HL-60 (cell line): ENCODE results near the gene DMD.

ENCODE experiments used
- DNase-seq, 2 experiments: peaks; one replicate each; pipeline ENCODE4 v3.0.0-alpha.2; 2010 to 2020; ENCODE audit warnings: low read depth in 1 of 2, low spot score in 1 of 2
- H3K27ac ChIP-seq: fragments of 250-450 bp; sonication (Bioruptor Pico); replicated peaks from 2 replicates; pipeline ENCODE4 v1.5.1; 2020; ENCODE audit warnings: mild to moderate bottlenecking, moderate library complexity
- H3K27me3 ChIP-seq: fragments of 250-450 bp; sonication (Bioruptor Pico); 2 replicates; pipeline ENCODE4 v1.5.1; 2021; ENCODE audit warnings: mild to moderate bottlenecking, moderate library complexity; ENCODE audit not compliant: insufficient read depth, poor library complexity, severe bottlenecking
- H3K4me3 ChIP-seq: replicated peaks from 2 replicates; pipeline ENCODE4 v1.5.1; 2011; ENCODE audit warnings: mild to moderate bottlenecking, control low read depth, low read length; ENCODE audit not compliant: insufficient read depth
- GABPA ChIP-seq: IDR thresholded peaks from 2 replicates; pipeline ENCODE4 v1.6.1; 2012; ENCODE audit warnings: low read depth
- POLR2AphosphoS5 ChIP-seq: IDR thresholded peaks from 2 replicates; pipeline ENCODE4 v1.6.1; 2012; ENCODE audit warnings: low read depth
- SPI1 ChIP-seq: IDR thresholded peaks from 2 replicates; pipeline ENCODE4 v1.6.1; 2012; ENCODE audit warnings: low read depth, mild to moderate bottlenecking, borderline replicate concordance
- TF ChIP-seq, protein P1 (sequence below): IDR thresholded peaks from 2 replicates; pipeline ENCODE4 v1.6.1; 2012; ENCODE audit warnings: low read depth; ENCODE audit not compliant: insufficient replicate concordance
- TF ChIP-seq, protein P2 (sequence below): IDR thresholded peaks from one replicate; pipeline ENCODE4 v1.5.1; 2011; ENCODE audit warnings: low read length, control low read depth, inconsistent platforms; ENCODE audit not compliant: insufficient read depth

The DMD gene

DNA sequence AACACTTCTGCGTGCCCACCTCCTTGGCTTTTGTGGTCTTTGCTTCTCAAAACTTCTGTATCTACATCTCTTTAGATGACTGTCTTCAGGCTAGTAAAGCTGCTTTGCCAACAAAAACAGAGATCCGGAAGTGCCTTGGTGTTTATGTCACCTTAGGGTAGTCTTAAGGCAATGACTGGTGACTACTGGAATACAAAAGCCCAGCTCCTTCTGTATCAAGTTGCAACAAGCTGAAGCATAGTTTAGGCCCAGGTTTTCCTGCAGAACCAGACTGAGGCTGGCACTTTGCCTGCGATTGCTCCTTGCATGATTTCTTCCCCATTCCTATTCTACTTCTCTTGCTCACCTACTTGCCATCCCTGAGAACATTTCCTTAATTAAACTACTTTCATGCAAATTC, 333.8 kb downstream of the DMD start:
- H3K4me3 ChIP-seq, result no peak overlapping the region
- TF ChIP-seq SPI1, result no peak
- TF ChIP-seq GABPA, result no peak
- TF ChIP-seq, protein P1, sequence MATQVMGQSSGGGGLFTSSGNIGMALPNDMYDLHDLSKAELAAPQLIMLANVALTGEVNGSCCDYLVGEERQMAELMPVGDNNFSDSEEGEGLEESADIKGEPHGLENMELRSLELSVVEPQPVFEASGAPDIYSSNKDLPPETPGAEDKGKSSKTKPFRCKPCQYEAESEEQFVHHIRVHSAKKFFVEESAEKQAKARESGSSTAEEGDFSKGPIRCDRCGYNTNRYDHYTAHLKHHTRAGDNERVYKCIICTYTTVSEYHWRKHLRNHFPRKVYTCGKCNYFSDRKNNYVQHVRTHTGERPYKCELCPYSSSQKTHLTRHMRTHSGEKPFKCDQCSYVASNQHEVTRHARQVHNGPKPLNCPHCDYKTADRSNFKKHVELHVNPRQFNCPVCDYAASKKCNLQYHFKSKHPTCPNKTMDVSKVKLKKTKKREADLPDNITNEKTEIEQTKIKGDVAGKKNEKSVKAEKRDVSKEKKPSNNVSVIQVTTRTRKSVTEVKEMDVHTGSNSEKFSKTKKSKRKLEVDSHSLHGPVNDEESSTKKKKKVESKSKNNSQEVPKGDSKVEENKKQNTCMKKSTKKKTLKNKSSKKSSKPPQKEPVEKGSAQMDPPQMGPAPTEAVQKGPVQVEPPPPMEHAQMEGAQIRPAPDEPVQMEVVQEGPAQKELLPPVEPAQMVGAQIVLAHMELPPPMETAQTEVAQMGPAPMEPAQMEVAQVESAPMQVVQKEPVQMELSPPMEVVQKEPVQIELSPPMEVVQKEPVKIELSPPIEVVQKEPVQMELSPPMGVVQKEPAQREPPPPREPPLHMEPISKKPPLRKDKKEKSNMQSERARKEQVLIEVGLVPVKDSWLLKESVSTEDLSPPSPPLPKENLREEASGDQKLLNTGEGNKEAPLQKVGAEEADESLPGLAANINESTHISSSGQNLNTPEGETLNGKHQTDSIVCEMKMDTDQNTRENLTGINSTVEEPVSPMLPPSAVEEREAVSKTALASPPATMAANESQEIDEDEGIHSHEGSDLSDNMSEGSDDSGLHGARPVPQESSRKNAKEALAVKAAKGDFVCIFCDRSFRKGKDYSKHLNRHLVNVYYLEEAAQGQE, result no peak
- TF ChIP-seq, protein P2, sequence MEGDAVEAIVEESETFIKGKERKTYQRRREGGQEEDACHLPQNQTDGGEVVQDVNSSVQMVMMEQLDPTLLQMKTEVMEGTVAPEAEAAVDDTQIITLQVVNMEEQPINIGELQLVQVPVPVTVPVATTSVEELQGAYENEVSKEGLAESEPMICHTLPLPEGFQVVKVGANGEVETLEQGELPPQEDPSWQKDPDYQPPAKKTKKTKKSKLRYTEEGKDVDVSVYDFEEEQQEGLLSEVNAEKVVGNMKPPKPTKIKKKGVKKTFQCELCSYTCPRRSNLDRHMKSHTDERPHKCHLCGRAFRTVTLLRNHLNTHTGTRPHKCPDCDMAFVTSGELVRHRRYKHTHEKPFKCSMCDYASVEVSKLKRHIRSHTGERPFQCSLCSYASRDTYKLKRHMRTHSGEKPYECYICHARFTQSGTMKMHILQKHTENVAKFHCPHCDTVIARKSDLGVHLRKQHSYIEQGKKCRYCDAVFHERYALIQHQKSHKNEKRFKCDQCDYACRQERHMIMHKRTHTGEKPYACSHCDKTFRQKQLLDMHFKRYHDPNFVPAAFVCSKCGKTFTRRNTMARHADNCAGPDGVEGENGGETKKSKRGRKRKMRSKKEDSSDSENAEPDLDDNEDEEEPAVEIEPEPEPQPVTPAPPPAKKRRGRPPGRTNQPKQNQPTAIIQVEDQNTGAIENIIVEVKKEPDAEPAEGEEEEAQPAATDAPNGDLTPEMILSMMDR, result no peak
- H3K27me3 ChIP-seq, result no peaks in the 10 kb centered on the region
- no peak overlapping the region for H3K27ac ChIP-seq
- no peak for DNase-seq

DNA sequence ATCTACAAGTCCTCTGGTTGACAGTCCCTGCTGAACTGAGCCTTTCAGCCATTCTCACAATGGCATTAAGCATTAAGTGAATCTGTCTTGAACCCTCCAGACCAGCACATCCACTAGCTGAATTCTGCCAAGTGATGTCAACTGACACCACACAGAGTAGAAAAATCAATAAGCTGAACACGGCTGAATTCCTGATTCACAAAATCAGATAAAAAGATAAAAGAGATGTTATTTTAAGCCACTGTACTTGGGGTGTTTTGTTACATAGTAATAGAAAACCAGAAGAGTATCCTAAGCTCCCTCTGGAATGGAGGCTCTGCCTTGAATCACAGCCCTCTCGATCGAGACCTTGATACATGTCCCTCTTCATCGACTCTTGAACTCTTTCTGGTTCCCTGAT, 336.5 kb downstream of the DMD start:
- DNase-seq, result no peak
- no peaks in the 10 kb centered on the region for H3K27me3 ChIP-seq
- H3K27ac ChIP-seq, result no peak overlapping the region
- TF ChIP-seq POLR2AphosphoS5, result no peak
- TF ChIP-seq, protein P2, result no peak
- TF ChIP-seq, protein P1, result no peak
- TF ChIP-seq GABPA, result no peak
- no peak for TF ChIP-seq SPI1
- H3K4me3 ChIP-seq, result no peak overlapping the region

DNA sequence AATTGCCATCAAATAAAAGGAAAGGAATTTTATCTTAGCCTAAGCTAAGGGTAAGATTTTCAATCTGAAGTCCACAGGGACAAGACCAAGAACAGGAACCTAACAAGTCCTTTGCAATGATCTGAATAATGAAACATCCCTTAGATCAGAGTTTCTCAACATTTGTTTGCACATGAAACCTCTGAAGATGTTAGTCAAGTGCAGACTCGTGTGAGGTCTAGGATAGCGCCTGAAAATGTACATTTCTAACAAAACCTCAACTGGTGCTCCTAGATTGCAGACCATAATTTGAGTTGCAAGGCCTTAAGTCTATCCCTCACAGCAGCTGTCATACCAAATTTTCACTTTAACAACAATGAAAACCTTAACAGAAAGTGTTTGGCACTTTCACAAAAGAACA, 337.6 kb downstream of the DMD start:
- TF ChIP-seq, protein P2, result no peak
- TF ChIP-seq GABPA (no peak), POLR2AphosphoS5 (no peak), SPI1 (no peak)
- TF ChIP-seq, protein P1, result no peak
- H3K4me3 ChIP-seq, result no peak overlapping the region
- no peak for DNase-seq
- no peaks in the 10 kb centered on the region for H3K27me3 ChIP-seq
- no peak overlapping the region for H3K27ac ChIP-seq
